Stimulated activated CD8-positive, alpha-beta memory T cell treated with anti-CD3 and anti-CD28 coated beads, Interleukin-4, amount 100 ng/mL, for 24 hours (primary cell): ENCODE measurements around the gene OTULINL.
A peak's percentile ranks its signal among the peaks of the same experiment; 100 is the strongest.

Experiments
- DNase-seq: peaks from one replicate; pipeline ENCODE4 v3.0.0-alpha.2; 2020; ENCODE audit warnings: low read depth

Gene OTULINL

GRCh38 chr5:14577079-14577725 is 4.4 kb upstream of the OTULINL start:
- no peak for DNase-seq

DNA sequence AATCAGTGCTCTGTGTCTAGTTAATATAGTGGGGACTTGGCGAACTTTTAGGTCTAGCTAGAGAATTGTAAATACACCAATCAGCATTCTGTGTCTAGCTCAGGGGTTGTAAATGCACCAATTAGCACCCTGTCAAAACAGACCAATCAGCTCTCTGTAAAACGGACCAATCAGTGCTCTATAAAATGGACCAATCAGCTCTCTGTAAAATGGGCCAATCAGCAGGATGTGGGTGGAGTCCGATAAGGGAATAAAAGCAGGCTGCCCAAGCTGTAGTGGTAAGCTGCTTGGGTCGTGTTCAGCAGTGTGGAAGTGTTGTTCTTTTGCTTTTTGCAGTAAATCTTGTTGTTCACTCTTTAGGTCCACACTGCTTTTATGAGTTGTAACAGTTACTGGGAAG is 3.6 kb upstream of the OTULINL start:
- no peak for DNase-seq

DNA sequence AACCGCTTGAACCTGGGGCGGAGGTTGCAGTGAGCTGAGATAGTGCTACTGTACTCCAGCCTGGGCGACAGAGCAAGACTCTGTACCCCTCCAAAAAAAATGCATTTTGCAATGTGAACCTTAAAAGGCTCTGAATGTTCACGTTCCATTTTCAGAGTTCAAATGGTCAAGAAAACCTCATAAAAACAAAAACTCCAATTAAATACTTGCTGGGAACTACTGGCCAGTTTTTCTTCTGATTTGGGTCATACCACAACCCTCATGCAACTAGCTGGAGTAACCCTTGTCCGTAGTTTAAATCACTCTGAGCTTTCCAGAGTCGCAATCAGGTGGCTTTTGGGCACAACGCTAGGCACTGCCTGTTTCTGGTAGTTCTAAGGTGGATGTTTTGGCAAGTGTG is 2.3 kb upstream of the OTULINL start:
- no peak for DNase-seq

DNA sequence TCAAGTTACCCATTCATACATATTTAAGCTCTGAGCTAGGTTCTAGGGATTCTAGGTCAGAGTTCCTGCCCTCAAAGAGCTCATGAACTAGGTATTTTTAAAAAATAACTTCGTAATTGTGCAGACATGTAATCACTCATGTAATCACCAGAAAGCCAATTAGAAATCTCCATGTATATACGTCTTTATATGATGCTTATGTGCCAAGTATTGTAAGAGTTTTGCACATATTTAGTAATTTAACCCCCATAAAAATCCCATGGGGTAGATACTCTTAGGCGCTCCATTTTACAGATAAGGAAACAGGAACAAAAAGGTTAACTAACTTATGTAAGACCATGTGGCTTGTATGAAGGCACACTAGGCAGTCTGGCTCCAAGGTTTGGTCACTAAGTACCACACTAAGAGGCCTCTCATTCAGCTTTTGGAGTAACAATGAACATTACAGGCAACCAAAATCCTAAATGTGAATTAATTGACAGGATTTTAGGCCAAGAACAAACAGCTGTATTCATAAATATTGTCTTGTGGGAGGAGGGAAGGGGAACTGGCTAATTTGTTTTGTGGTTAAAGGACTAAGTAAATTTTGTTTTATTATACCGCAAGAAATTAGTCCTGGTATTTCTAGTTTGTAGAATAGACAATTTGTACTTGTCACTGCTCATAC is 1.7 kb upstream of the OTULINL start:
- no peak for DNase-seq

DNA sequence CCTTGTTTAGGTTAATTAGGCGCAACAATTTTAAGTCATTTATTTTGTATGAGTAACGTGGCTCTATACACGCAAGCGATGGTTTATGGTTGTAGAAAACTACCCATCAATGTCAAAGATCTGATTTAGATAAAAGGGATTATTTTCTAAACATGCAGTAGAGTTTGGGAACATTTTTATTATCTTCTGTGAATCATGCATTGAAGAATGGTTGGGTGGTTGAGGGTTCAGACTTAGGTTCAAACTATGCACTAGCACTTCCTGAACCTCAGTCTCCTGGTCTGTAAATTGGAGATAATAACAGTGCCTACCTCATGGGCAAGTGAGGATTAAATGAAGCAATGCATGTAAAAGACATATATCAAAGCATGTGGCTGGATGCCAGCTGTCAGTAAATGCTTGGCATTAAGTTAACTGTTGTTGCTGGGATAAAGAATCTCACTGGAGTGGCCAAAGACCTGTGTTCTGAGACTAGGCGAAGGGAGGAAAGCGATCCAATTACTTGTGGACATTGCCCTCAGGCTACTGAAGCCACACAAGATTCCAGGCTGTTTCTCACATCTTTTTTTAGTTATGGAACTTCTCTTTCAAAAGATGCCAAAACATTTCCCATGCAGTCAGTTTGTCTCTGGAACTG is 1.1 kb upstream of the OTULINL start:
- no peak for DNase-seq

DNA sequence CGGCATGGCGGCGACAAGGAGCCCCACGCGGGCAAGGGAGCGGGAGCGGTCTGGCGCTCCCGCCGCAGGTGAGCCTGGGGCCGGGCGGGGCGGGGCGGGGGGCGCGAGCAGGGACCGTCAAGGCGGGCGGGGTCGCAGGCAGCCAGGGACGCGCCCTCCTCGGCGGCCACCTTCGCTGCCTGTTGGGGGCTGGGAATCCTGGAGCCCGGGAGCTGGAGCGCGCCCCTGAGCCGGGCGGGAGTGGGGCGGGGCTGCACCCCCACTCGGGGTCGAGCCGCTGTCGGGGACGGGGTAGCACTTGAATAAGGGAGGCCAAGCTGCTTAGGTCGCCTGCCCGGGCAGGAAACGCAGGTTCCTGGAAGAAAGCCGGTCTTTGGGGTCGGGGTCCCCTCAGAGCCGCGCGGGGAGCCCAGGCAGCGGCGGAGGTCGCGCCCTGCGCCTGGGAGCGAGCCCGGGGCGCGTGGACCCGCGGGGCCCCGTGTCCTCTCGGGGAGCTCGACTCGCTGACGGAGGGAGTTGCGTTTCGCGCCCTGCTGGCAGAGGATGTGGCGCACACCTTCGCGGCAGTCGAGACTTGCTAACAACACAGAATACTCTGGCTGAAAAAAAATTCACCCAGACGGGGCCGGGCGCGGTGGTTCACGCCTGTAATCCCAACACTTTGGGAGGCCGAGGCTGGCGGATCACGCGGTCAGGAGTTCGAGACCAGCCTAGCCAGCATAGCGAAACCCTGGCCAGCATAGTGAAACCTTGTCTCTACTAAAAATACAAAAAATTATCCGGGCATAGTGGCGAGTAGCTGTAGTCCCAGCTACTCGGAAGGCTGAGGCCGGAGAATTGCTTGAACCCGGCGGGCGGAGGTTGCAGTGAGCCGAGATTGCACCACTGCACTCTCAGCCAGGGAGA is 552 bp downstream of the OTULINL start:
- DNase-seq = peak; percentile 71

DNA sequence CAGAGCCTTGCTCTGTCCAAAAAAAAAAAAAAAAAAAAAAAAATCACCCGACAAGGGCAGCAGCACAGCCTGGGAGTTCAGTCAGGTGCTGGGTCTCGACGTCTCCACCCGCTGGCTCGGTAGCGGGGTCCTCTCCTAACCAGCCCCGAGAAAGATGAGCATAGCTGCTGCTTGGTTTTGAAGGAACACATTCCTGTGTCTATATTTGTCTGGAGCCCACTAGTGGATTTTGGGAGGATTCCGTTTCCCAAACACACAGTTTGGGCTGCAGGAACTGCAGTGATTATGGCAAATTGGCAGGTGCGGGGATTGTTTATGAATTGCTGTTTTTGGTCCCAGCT is 1.2 kb downstream of the OTULINL start:
- no peak for DNase-seq

DNA sequence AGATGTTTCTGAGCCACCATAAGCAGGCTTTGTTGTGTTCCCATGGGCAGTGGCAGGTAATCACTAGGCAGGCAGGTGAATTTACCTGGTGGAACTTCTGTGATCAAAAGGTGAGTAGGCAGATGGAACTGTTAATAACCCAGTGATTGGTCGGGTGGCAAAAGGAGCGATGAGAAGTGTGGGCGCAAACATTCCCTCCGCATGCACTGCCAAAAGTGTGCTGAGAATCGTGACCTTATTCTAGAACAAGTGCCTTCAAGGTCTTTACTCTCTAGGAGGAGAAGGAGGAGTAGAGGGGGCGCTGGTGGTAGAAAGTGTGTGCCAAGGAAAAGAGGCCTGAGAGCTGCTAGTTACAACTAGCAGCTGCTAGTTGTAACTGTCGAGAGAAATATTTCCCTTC is 3.3 kb downstream of the OTULINL start:
- no peak for DNase-seq

DNA sequence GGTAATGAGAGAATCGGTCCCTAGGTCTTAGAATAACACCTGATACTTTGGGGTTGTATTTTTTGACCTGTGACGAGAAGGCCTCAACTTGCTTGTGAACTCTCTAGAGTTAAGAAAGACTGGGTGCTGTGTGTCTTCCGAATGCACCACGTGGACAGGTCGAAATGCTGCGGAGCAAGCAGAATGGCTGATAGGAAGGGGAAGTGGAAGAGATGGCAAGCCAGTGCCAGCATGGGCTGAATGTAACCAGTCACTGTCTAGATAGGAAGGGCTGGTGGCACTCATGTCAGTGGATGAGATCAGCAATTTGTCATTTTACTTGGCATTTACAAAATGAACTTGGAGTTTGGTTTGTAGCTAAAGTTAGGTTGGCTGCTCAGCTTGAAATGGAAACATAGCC is 5.6 kb downstream of the OTULINL start:
- no peak for DNase-seq

DNA sequence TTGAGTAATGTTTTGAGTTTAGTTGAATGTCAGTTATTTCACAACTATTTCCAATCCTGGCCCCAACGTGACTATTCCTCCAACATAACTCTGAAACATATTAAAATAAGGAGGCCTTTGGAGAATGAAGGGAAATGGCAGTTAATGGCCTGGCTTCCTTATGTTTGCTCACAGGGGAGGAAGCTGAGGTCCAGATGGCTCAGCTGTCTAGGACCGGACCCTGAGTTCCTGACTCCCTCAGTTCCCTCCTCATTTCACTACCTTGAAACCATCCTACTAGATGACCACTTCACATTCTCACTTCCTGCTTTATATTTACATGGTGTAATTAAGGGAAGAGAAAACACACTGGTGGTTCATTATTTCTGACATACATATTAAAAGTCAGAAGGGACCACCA is 6.6 kb downstream of the OTULINL start:
- no peak for DNase-seq

DNA sequence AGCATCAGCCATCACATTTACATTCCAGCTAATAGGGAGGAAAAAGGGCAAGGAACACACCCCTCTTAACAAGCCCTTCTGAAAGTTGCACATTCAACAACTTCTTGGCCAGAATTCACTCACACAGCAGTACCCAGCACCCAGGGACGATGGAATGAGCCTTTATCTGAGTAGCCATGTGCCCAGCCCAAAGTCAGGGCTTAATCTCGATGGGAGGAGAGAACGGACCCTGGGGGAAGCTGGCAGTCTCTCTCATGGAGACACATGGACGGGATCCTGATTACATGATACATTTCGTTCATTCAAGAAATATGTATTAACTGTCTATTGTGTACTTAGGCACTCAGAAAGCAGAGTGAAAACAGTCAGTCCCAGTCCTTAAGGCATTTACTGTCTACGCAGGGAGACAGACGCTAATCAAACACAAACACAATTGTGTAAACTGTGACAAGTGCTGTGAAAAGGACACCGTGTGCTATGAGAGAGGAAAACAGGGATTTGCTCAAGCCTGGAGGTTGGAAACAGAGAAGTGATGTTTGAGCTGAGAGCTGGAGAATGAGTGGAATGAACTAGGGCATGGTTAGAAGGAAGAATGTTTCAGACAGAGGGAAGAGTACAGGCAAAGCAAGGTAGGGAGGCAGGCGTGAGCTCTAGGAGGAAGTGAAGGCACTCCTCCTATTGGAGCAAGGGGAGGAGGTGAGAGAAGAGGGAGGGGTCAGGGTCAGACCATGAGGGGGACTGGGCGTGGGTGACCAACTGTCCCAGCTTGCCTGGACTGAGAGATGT is 7.4 kb downstream of the OTULINL start:
- DNase-seq = no peak

- DNase-seq = no peak
Measured at GRCh38 chr5:14590949-14591348, 9.4 kb downstream of the OTULINL start.

GRCh38 chr5:14591548-14591947 is 10.0 kb downstream of the OTULINL start:
- DNase-seq = no peak

DNA sequence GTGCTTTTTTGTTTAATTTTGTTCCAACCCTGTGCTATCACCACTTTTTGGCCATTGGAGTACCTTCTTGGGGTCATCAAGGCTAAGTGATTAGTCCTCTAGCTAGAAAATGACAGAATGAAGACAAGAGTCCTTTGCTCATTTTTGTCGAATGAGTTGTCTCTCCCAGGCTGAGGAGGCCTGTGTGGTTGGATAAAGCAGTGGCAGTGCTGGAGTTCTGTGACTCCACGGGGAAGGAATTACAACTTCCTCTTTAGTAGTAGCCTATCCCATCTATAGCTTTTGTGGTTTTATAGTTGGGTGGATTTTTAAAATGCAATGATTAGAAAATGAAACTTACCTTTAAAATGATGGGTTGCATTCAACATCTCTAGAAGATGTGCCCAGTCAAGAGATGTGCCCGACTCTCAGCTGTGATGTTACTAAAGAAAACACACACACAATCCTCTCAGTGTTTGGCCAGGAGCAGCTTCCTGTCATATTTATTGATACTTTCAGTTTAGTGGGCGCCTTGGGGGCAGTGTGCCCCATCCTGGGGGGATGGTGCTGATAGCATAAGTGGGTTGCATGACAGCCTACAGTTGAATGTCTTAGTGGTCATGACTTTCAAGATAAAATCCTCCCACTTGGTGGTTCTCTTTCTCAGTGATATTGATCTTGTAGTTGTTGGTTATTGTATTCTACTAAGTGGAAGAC is 11.9 kb downstream of the OTULINL start:
- no peak for DNase-seq

DNA sequence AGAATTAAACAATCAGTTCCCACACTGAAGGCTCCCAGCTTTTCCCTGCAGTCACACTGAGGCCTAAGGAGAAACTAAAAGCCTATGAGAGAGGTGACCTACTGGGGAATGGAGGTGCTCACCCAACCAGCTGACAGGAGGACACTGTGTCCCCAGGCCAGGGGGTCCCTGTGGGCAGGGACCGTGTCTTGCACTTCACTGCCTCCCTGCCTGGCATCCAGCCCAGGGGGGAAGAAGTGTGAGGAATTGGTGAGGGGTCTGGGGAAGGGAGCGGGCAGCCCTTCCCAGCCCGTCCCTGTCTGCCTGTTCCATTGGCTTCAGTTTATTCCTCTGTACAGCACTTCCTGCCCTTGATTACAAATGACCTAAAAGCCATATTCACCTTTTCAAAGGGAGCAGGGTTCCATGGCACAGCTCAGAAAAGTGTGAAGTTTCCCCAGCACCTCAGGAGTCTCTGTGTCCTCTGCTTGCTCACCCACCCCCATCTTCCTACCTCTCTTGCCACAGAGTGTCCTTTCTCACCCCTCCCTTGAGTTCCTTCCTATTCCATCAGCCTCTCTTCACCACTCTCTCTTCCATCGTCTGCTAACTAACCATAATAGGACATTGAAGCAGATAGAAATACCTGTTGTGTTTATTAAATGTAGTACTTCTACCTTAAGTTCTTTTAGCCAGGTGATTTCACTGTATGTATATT is 12.9 kb downstream of the OTULINL start:
- DNase-seq = no peak

- no peak for DNase-seq
Measured at GRCh38 chr5:14595189-14595588, 13.6 kb downstream of the OTULINL start.

DNA sequence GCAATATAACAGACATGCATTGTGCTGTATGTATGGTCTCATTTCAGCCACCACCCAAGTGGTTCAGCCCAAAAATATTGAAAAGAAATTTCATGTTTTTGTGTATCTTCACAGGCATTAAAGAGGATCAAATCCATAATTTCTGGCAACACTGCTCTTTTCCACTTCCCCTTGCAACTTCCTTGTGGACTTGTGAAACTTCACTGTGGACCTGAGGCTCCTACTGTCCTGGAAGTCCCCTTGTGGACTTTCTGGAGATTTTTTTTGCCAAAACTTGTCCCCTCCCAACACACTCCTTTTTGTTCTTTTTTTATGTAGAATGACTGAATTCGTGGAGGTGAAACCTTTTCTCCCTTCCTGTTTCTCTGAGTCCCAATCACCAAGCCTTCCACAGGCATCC is 14.3 kb downstream of the OTULINL start:
- no peak for DNase-seq

GRCh38 chr5:14597080-14597479 is 15.5 kb downstream of the OTULINL start:
- DNase-seq = no peak

GRCh38 chr5:14598225-14598624 is 16.6 kb downstream of the OTULINL start:
- no peak for DNase-seq

DNA sequence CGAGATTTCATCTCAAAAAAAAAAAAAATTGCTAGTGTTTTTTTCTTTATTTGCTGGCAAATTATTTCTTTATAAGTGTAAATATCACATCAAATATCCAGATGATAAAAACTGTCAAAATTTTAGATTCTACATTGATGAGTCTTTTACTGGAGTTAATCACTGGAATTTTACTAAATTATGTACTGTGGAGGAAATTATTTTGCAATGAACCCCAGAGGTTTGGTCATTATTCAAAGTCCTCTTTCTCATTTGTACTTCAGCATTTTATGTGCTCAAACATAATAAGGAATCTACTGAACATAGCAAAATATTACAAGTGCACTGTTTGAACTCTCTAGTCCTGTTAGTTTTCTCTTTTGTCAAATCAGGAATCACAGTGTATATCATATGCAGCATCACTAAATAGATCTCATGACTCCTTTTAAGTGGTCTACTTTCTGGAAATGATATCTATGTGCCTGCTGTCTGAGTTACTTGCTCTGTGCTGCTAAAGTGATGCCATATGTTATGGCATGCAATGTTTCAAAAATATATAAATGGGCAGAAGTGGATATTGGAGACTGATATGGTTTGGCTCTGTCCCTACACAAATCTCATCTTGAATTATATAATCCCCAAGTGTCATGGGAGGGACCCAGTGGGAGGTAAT is 18.0 kb downstream of the OTULINL start:
- DNase-seq = no peak
